Measurements from ENCODE around the gene CACFD1. TPM values are rescaled to one million over a fixed set of nuclear protein-coding genes. Genes with fewer than 3 reads are reported as not detected.

Gene CACFD1
- total and polyA plus RNA-seq, 2 of the 13 experiments (the other 11 are each of a cell fraction or from before 2014, with no cell fraction given) = 13.8 to 14.6 TPM

DNA sequence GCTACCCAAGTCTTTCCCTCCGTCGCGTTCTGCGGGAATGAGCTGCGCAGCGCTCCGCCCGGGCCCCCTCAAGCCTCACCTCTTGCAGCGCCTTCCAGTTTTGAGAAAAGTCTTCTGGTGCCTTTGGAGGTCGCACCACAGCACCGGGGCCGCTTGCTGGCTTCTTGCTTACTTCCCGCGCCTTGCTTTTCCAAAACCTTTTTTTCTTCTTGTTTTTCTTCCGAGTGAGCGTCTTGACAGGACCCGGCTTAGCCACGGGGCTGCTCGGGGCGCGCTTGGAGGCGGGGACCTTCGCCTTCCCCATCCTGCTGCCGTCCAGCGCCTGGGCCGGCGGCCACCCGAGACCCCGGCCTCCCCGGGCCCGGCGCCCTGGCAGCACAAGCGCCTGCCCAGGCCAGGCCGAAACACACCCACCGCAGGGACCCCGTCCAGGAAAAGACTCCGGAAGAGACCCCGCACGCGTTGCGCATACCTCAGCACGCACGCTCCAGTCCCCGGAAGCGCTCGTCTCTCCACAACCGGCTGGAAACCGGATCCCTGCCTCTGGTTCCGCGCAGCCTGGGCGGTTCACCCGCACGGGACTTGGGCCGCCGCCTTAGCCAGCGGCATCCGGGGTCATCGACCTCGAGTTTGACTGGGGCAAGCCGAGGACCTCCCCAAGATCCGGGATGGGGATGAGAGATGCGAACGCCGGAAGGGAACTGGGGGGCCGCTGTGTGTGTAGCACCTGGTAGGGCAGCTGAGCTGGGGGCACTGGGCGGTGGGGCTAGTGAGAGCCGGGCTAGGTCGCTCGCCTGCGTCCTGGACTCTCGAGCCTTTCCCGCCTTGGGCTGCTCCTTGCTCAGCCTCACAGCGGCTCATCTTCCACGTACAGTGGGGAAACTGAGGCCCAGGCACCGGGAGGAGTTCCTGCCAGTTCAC lies 42.0 kb upstream of the CACFD1 start, which contains the start of gene REXO4 (continued):
- no peak for TF ChIP-seq ZNF3 (CRISPR knock-in tag; IDR thresholded peaks at IDR 0.05)
- TF ChIP-seq, protein P1, sequence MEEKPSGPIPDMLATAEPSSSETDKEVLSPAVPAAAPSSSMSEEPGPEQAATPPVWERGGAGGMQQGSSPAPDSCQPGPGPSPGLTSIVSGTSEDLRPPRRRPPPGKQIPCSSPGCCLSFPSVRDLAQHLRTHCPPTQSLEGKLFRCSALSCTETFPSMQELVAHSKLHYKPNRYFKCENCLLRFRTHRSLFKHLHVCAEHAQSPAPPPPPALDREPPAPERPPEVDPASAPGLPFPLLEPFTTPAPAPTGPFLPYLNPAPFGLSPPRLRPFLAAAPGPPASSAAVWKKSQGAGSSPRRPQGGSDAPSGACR (CRISPR knock-in tag; IDR thresholded peaks at IDR 0.05) = peak; percentile 98
- TF ChIP-seq ATM (IDR thresholded peaks at IDR 0.05; ENCODE audit: borderline replicate concordance) = no peak
- peak; percentile 92 for TF ChIP-seq ZNF567 (CRISPR knock-in tag; IDR thresholded peaks at IDR 0.05; ENCODE audit: borderline replicate concordance)
- TF ChIP-seq MTA1 (CRISPR knock-in tag; IDR thresholded peaks at IDR 0.05; ENCODE audit: borderline replicate concordance) = peak; percentile 95
- 0 out of 2 replicates have a peak, but pooled peaks have one; percentile 71 for TF ChIP-seq TOE1 (CRISPR knock-in tag; IDR thresholded peaks at IDR 0.05)
- TF ChIP-seq ZNF317 (CRISPR knock-in tag; IDR thresholded peaks at IDR 0.05) = peak; percentile 78
- TF ChIP-seq EHMT2 (IDR thresholded peaks at IDR 0.05; ENCODE audit: borderline replicate concordance, low read depth, low read length) = no peak
- TF ChIP-seq, protein P2, sequence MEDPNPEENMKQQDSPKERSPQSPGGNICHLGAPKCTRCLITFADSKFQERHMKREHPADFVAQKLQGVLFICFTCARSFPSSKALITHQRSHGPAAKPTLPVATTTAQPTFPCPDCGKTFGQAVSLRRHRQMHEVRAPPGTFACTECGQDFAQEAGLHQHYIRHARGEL (CRISPR knock-in tag; IDR thresholded peaks at IDR 0.05) = no peak
- no peak for TF ChIP-seq SYNCRIP (IDR thresholded peaks at IDR 0.05; ENCODE audit: insufficient read depth, low read depth, low read length)
- TF ChIP-seq, protein P3, sequence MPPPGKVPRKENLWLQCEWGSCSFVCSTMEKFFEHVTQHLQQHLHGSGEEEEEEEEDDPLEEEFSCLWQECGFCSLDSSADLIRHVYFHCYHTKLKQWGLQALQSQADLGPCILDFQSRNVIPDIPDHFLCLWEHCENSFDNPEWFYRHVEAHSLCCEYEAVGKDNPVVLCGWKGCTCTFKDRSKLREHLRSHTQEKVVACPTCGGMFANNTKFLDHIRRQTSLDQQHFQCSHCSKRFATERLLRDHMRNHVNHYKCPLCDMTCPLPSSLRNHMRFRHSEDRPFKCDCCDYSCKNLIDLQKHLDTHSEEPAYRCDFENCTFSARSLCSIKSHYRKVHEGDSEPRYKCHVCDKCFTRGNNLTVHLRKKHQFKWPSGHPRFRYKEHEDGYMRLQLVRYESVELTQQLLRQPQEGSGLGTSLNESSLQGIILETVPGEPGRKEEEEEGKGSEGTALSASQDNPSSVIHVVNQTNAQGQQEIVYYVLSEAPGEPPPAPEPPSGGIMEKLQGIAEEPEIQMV (CRISPR knock-in tag; IDR thresholded peaks at IDR 0.05; ENCODE audit: low read depth) = 0 out of 2 replicates have a peak, but pooled peaks have one; percentile 37
- TF ChIP-seq MEIS2 (CRISPR knock-in tag; IDR thresholded peaks at IDR 0.05) = peak; percentile 60; the same call in 1 of the 2 replicates
- peak; percentile 47; the same call in 1 of the 2 replicates for TF ChIP-seq KAT7 (CRISPR knock-in tag; IDR thresholded peaks at IDR 0.05; ENCODE audit: borderline replicate concordance)
- TF ChIP-seq ZNF354B (CRISPR knock-in tag; IDR thresholded peaks at IDR 0.05) = no peak
- no peak; the same call in 1 of the 2 replicates for TF ChIP-seq ZNF253 (CRISPR knock-in tag; IDR thresholded peaks at IDR 0.05; ENCODE audit: borderline replicate concordance)
- TF ChIP-seq SNRNP70 (IDR thresholded peaks at IDR 0.05; ENCODE audit: low read depth, low read length) = no peak
- no peak for TF ChIP-seq U2AF2 (IDR thresholded peaks at IDR 0.05; ENCODE audit: low read depth, low read length)
- TF ChIP-seq RFX5 (IDR thresholded peaks at IDR 0.05; ENCODE audit: low read depth, low read length) = no peak
- no peak for TF ChIP-seq MTF1 (CRISPR knock-in tag; IDR thresholded peaks at IDR 0.05)
- TF ChIP-seq HOXA9 (CRISPR knock-in tag; IDR thresholded peaks at IDR 0.05; ENCODE audit: borderline replicate concordance) = 0 out of 2 replicates have a peak, but pooled peaks have one; percentile 75
- TF ChIP-seq ZNF549 (CRISPR knock-in tag; IDR thresholded peaks at IDR 0.05) = no peak
- peak; percentile 73; the same call in 1 of the 2 replicates for TF ChIP-seq TSC22D2 (CRISPR knock-in tag; IDR thresholded peaks at IDR 0.05; ENCODE audit: borderline replicate concordance)
- TF ChIP-seq DPF2 (CRISPR knock-in tag; IDR thresholded peaks at IDR 0.05; ENCODE audit: borderline replicate concordance, low read depth) = no peak
- peak; percentile 94 for TF ChIP-seq ZSCAN31 (CRISPR knock-in tag; IDR thresholded peaks at IDR 0.05; ENCODE audit: low read depth)
- peak; percentile 94 for TF ChIP-seq ZNF772 (CRISPR knock-in tag; IDR thresholded peaks at IDR 0.05)
- no peak; the same call in 1 of the 2 replicates for TF ChIP-seq TP53 (CRISPR knock-in tag; conservative IDR thresholded peaks at IDR 0.05)
- TF ChIP-seq ZNF577 (CRISPR knock-in tag; IDR thresholded peaks at IDR 0.05; ENCODE audit: borderline replicate concordance, low read depth) = no peak

All from HepG2 (cell line).